ENCODE results near the gene C16orf74.

Gene C16orf74
- 1.5 to 4.1 (median 2.1) reads per million in 3 donors for total RNA-seq

GRCh38 chr16:85750827-85751697 lies at the start of gene C16orf74:
Gene C16orf74, minus strand, starts transcription at chr16:85751096. Its CDS starts 15,879 bp downstream, at chr16:85735217.
- H3K9me3 ChIP-seq (ENCODE audit: control insufficient read depth, low read length): no peaks in the 10 kb centered on the region
- no peak within 1 kb of the TSS for H3K27ac ChIP-seq (ENCODE audit: insufficient read depth, low read length, poor library complexity, severe bottlenecking)
- peaks cover 13% of the 10 kb centered on the region for H3K4me1 ChIP-seq (ENCODE audit: control insufficient read depth, insufficient read depth, low read length, poor library complexity, severe bottlenecking)
- no peaks in the 10 kb centered on the region for H3K36me3 ChIP-seq (ENCODE audit: control insufficient read depth, insufficient read depth, low read length)
- DNase-seq: no peak
- peaks cover 20% of the 10 kb centered on the region for H3K27me3 ChIP-seq (replicated peaks; ENCODE audit: control insufficient read depth, insufficient read depth, low read length, poor library complexity, severe bottlenecking)
- peak within 1 kb of the TSS; percentile 54 for H3K4me3 ChIP-seq (ENCODE audit: insufficient read depth, low read depth, low read length, poor library complexity, severe bottlenecking)

- no peaks in the 10 kb centered on the region for H3K9me3 ChIP-seq (ENCODE audit: control insufficient read depth, low read length)
- H3K27me3 ChIP-seq (replicated peaks; ENCODE audit: control insufficient read depth, insufficient read depth, low read length, poor library complexity, severe bottlenecking): no peaks in the 10 kb centered on the region
- H3K4me3 ChIP-seq (ENCODE audit: insufficient read depth, low read depth, low read length, poor library complexity, severe bottlenecking): peak overlapping the region; percentile 89
- H3K27ac ChIP-seq (ENCODE audit: insufficient read depth, low read length, poor library complexity, severe bottlenecking): peak overlapping the region; percentile 92
- peaks cover 20% of the 10 kb centered on the region for H3K4me1 ChIP-seq (ENCODE audit: control insufficient read depth, insufficient read depth, low read length, poor library complexity, severe bottlenecking)
- H3K36me3 ChIP-seq (ENCODE audit: control insufficient read depth, insufficient read depth, low read length): peaks cover 44% of the 10 kb centered on the region
- DNase-seq: peak in 1 of 3 donors; percentile 20
Measured at GRCh38 chr16:85800321-85800669, 49.4 kb upstream of the C16orf74 start.

GRCh38 chr16:85799497-85800320 lies 48.8 kb upstream of the C16orf74 start, which contains the start of the genes COX4I1 and EMC8:
Gene COX4I1, plus strand, starts transcription at chr16:85799695. Its CDS starts 1,511 bp downstream, at chr16:85801206.
Gene EMC8, minus strand, starts transcription at chr16:85799544. Its CDS starts 249 bp downstream, at chr16:85799295.
- peak; percentile 83 to 86 (median 86) for DNase-seq
- Histone ChIP-seq H3K4me1 (ENCODE audit: control insufficient read depth, insufficient read depth, low read length, poor library complexity, severe bottlenecking) (peaks cover 20% of the 10 kb centered on the region), H3K36me3 (ENCODE audit: control insufficient read depth, insufficient read depth, low read length) (peaks cover 38% of the 10 kb centered on the region), H3K9me3 (ENCODE audit: control insufficient read depth, low read length) (no peaks in the 10 kb centered on the region), H3K4me3 (ENCODE audit: insufficient read depth, low read depth, low read length, poor library complexity, severe bottlenecking) (peak within 1 kb of the TSS; percentile 89), H3K27me3 (replicated peaks; ENCODE audit: control insufficient read depth, insufficient read depth, low read length, poor library complexity, severe bottlenecking) (no peaks in the 10 kb centered on the region), H3K27ac (ENCODE audit: insufficient read depth, low read length, poor library complexity, severe bottlenecking) (peak within 1 kb of the TSS; percentile 92)

- DNase-seq: peak in 2 of 3 donors; percentile 9 to 19
- peaks cover 20% of the 10 kb centered on the region for H3K4me1 ChIP-seq (ENCODE audit: control insufficient read depth, insufficient read depth, low read length, poor library complexity, severe bottlenecking)
- H3K9me3 ChIP-seq (ENCODE audit: control insufficient read depth, low read length): no peaks in the 10 kb centered on the region
- H3K4me3 ChIP-seq (ENCODE audit: insufficient read depth, low read depth, low read length, poor library complexity, severe bottlenecking): peak overlapping the region; percentile 89
- no peaks in the 10 kb centered on the region for H3K27me3 ChIP-seq (replicated peaks; ENCODE audit: control insufficient read depth, insufficient read depth, low read length, poor library complexity, severe bottlenecking)
- H3K27ac ChIP-seq (ENCODE audit: insufficient read depth, low read length, poor library complexity, severe bottlenecking): peak overlapping the region; percentile 92
- H3K36me3 ChIP-seq (ENCODE audit: control insufficient read depth, insufficient read depth, low read length): peaks cover 33% of the 10 kb centered on the region
Measured at GRCh38 chr16:85798901-85799496, 48.1 kb upstream of the C16orf74 start.

DNA sequence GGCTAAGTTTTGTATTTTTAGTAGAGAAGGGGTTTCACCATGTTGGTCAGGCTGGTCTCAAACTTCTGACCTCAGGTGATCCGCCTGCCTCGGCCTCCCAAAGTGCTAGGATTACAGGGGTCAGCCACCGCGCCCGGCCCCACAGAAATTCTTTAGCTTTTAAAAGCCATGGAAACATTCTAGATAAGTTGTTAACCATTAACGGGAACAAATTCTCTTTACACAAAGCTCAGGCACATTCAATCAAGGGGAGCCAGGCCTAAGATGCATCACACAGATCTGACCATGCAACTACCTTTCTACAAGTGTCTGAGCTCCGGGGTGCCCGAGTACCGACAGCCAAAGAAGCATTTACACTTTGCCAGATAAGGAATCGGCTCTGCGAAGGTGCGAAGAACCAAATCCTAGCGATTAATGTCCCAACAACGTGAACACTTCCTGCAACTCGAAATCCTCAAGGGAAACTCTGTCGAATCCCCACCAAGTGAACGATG lies 47.4 kb upstream of the C16orf74 start:
- peaks cover 31% of the 10 kb centered on the region for H3K36me3 ChIP-seq (ENCODE audit: control insufficient read depth, insufficient read depth, low read length)
- H3K9me3 ChIP-seq (ENCODE audit: control insufficient read depth, low read length): no peaks in the 10 kb centered on the region
- no peak for DNase-seq
- peak overlapping the region; percentile 92 for H3K27ac ChIP-seq (ENCODE audit: insufficient read depth, low read length, poor library complexity, severe bottlenecking)
- peaks cover 20% of the 10 kb centered on the region for H3K4me1 ChIP-seq (ENCODE audit: control insufficient read depth, insufficient read depth, low read length, poor library complexity, severe bottlenecking)
- H3K27me3 ChIP-seq (replicated peaks; ENCODE audit: control insufficient read depth, insufficient read depth, low read length, poor library complexity, severe bottlenecking): no peaks in the 10 kb centered on the region
- peak overlapping the region; percentile 89 for H3K4me3 ChIP-seq (ENCODE audit: insufficient read depth, low read depth, low read length, poor library complexity, severe bottlenecking)

GRCh38 chr16:85796599-85796998 lies 45.7 kb upstream of the C16orf74 start:
- Histone ChIP-seq H3K36me3 (ENCODE audit: control insufficient read depth, insufficient read depth, low read length) (peaks cover 23% of the 10 kb centered on the region), H3K27ac (ENCODE audit: insufficient read depth, low read length, poor library complexity, severe bottlenecking) (no peak overlapping the region), H3K4me3 (ENCODE audit: insufficient read depth, low read depth, low read length, poor library complexity, severe bottlenecking) (no peak overlapping the region), H3K4me1 (ENCODE audit: control insufficient read depth, insufficient read depth, low read length, poor library complexity, severe bottlenecking) (peaks cover 20% of the 10 kb centered on the region), H3K9me3 (ENCODE audit: control insufficient read depth, low read length) (no peaks in the 10 kb centered on the region), H3K27me3 (replicated peaks; ENCODE audit: control insufficient read depth, insufficient read depth, low read length, poor library complexity, severe bottlenecking) (no peaks in the 10 kb centered on the region)
- no peak for DNase-seq

DNA sequence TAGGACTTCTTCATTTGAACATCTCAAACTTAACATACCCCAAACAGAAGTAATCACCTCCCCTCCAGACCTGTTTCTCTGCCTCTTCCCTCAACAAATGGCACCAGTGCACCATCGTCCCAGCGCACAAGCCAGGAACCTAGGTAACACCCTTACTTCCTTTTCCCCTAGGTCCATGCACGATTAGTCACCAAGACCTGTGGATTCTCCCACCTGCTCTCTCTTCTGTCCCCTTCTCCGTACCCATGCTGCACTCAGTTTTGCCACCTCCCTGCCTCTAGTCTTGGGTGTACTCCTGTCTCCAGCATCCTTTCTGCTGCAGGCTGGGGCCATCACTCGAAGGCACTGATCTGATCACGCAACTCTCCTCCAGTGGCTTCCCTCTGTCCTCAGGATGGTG lies 45.3 kb upstream of the C16orf74 start:
- Histone ChIP-seq H3K4me3 (ENCODE audit: insufficient read depth, low read depth, low read length, poor library complexity, severe bottlenecking) (no peak overlapping the region), H3K9me3 (ENCODE audit: control insufficient read depth, low read length) (no peaks in the 10 kb centered on the region), H3K27me3 (replicated peaks; ENCODE audit: control insufficient read depth, insufficient read depth, low read length, poor library complexity, severe bottlenecking) (no peaks in the 10 kb centered on the region), H3K4me1 (ENCODE audit: control insufficient read depth, insufficient read depth, low read length, poor library complexity, severe bottlenecking) (peaks cover 19% of the 10 kb centered on the region), H3K36me3 (ENCODE audit: control insufficient read depth, insufficient read depth, low read length) (peaks cover 20% of the 10 kb centered on the region), H3K27ac (ENCODE audit: insufficient read depth, low read length, poor library complexity, severe bottlenecking) (no peak overlapping the region)
- no peak for DNase-seq

DNA sequence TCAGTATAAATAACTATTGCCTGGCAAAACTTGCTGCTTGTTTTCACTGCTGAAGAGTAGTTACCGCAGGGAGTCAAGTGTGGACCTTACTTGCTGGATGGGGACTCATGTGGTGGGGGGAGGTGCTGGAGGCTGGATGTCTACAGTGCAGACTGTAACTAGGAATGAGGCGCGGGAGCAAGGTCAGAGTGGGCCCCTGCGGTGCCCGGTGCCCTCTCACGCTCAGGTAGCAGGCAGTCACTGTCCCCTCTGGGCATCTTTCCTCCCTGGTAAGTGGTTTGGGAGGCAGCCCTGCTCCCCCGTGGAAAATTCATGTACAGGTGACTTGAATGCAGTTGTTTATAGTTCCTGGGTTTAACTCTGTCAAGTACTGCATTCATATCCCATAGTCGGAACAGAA lies 43.8 kb upstream of the C16orf74 start:
- DNase-seq: no peak
- no peak overlapping the region for H3K4me3 ChIP-seq (ENCODE audit: insufficient read depth, low read depth, low read length, poor library complexity, severe bottlenecking)
- no peak overlapping the region for H3K27ac ChIP-seq (ENCODE audit: insufficient read depth, low read length, poor library complexity, severe bottlenecking)
- peaks cover 20% of the 10 kb centered on the region for H3K36me3 ChIP-seq (ENCODE audit: control insufficient read depth, insufficient read depth, low read length)
- no peaks in the 10 kb centered on the region for H3K9me3 ChIP-seq (ENCODE audit: control insufficient read depth, low read length)
- peaks cover 9% of the 10 kb centered on the region for H3K4me1 ChIP-seq (ENCODE audit: control insufficient read depth, insufficient read depth, low read length, poor library complexity, severe bottlenecking)
- H3K27me3 ChIP-seq (replicated peaks; ENCODE audit: control insufficient read depth, insufficient read depth, low read length, poor library complexity, severe bottlenecking): no peaks in the 10 kb centered on the region

DNA sequence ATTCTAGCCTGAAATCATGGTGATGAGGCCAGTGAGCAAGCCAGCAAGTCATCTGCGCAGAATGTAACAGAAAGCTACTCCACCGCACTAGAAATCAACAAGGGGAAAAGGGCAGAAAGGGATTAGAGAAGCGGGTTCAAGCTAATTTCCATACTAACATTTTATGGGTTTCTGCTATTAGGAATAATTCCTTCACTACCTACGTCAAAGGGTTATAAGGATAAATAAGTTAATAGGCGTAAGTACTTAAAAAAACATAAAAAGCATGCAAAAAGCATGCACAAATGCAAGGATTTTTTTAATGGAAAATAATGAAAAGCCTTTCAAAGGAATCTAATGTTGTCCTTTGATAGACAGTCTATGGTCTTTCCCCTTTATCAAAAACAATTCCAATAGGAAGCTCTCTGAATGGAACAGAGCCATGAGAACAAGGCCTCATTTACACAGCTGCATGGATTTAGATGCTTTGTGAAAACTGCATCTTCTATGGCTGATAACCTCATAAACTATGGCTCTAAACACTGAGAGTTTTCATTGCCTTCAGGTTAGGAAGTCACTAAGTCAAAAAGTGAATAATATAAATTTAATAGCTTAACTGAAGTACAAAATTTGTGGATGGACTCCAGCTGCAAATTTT lies 42.9 kb upstream of the C16orf74 start:
- H3K36me3 ChIP-seq (ENCODE audit: control insufficient read depth, insufficient read depth, low read length): peaks cover 25% of the 10 kb centered on the region
- H3K4me1 ChIP-seq (ENCODE audit: control insufficient read depth, insufficient read depth, low read length, poor library complexity, severe bottlenecking): peaks cover 7% of the 10 kb centered on the region

More for the DNA sequence above, 42.9 kb upstream of the C16orf74 start:
- Histone ChIP-seq H3K27ac (ENCODE audit: insufficient read depth, low read length, poor library complexity, severe bottlenecking) (no peak overlapping the region), H3K27me3 (replicated peaks; ENCODE audit: control insufficient read depth, insufficient read depth, low read length, poor library complexity, severe bottlenecking) (no peaks in the 10 kb centered on the region), H3K9me3 (ENCODE audit: control insufficient read depth, low read length) (no peaks in the 10 kb centered on the region), H3K4me3 (ENCODE audit: insufficient read depth, low read depth, low read length, poor library complexity, severe bottlenecking) (no peak overlapping the region)
- no peak for DNase-seq
